ENCODE data around the gene WNT10A. TPM values are rescaled to one million over a fixed set of nuclear protein-coding genes. Genes with fewer than 3 reads are reported as not detected.
"Not testable (repeated sequence)": the region's sequence is repeated elsewhere in the genome, so short reads cannot be mapped to it uniquely, and the experiment has no call there.

WNT10A gene
- polyA plus RNA-seq, 1 of the 3 experiments (the other 2 are of a cell fraction), result 0.02 TPM

DNA sequence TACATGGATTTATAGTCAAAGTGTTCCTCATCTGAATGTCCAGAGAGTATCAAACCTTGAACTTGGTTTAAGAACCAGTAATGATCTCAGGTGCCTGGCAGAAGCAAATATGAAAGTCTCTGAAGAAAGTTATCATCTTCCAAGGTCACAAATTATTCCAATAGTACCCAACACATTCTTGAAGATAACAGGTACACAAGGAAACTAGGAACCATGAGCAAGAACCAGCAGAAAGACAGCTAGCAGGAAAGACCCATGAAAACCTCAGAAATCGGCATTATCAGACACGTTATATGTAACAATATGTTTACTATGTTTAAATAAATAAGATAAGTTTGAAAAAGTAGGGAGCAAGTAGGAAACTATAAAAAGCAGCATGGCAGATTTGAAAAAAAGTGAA lies 43.2 kb upstream of the WNT10A start:
- H3K9ac ChIP-seq, result no peak overlapping the region
- H3K9me2 ChIP-seq, result no peaks in the 10 kb centered on the region
- H3K4me1 ChIP-seq (ENCODE audit: control insufficient read depth in 1 of 2, insufficient read depth in 2 of 2, low read depth in 1 of 2, low read length in 1 of 2), result peaks cover 0 to 5% of the 10 kb centered on the region in 2 experiments; a peak in 2 of 4 replicates
- ChIA-PET POLR2A (no interaction called here), CTCF (interaction anchor here (1.2 to 2.7 kb wide), 3 partner anchors 8 to 16 kb away, joined by 3 to 14 read pairs (median 7); no protein-coding TSS in a partner anchor)
- no peaks in the 10 kb centered on the region for H3K9me3 ChIP-seq
- H3K4me2 ChIP-seq, result no peak overlapping the region
- no peak overlapping the region for H3K4me3 ChIP-seq (ENCODE audit: low read depth in 2 of 2, low read length in 1 of 2)
- no peaks in the 10 kb centered on the region for H3K79me2 ChIP-seq (ENCODE audit: insufficient read depth)
- WGBS (ENCODE audit: low lambda C conversion rate), result 63% methylated on average over 2 of the region's 2 CpGs
- DNase-seq, result no peak
- TF ChIP-seq NRF1 (IDR thresholded peaks at IDR 0.05; ENCODE audit: low read depth, low read length) (no peak), MAX (IDR thresholded peaks at IDR 0.05; ENCODE audit: low read depth) (no peak)
- H2AFZ ChIP-seq (ENCODE audit: low read depth), result no peak overlapping the region
- no peaks in the 10 kb centered on the region; the same call in 1 of the 2 replicates for H3K27me3 ChIP-seq (ENCODE audit: insufficient read depth)
- H3K36me3 ChIP-seq (replicated peaks in 1 of 2; ENCODE audit: control insufficient read depth in 1 of 2, insufficient read depth in 2 of 2, low read length in 1 of 2), result no peaks in the 10 kb centered on the region
- no peaks in the 10 kb centered on the region for H4K20me1 ChIP-seq (ENCODE audit: insufficient read depth)
- H3K27ac ChIP-seq (ENCODE audit: low read depth in 2 of 2, low read length in 1 of 2), result no peak overlapping the region
- no peaks in the 10 kb centered on the region for H3F3A ChIP-seq (replicated peaks; ENCODE audit: insufficient read depth)

GRCh38 chr2:218839430-218839829 lies 41.2 kb upstream of the WNT10A start:
- no peak for DNase-seq
- peaks cover 0 to 4% of the 10 kb centered on the region in 2 experiments; a peak in 2 of 4 replicates for H3K4me1 ChIP-seq (ENCODE audit: control insufficient read depth in 1 of 2, insufficient read depth in 2 of 2, low read depth in 1 of 2, low read length in 1 of 2)
- WGBS (ENCODE audit: low lambda C conversion rate), result 31% methylated on average over 4 of the region's 4 CpGs
- no peaks in the 10 kb centered on the region for H3K36me3 ChIP-seq (replicated peaks in 1 of 2; ENCODE audit: control insufficient read depth in 1 of 2, insufficient read depth in 2 of 2, low read length in 1 of 2)
- H3K4me3 ChIP-seq (ENCODE audit: low read depth in 2 of 2, low read length in 1 of 2), result no peak overlapping the region
- H3K9me3 ChIP-seq, result no peaks in the 10 kb centered on the region
- no peaks in the 10 kb centered on the region for H3K79me2 ChIP-seq (ENCODE audit: insufficient read depth)
- no peak overlapping the region for H2AFZ ChIP-seq (ENCODE audit: low read depth)
- POLR2A ChIA-PET, result no interaction called here
- no peaks in the 10 kb centered on the region; the same call in 1 of the 2 replicates for H3K27me3 ChIP-seq (ENCODE audit: insufficient read depth)
- H3K9me2 ChIP-seq, result no peaks in the 10 kb centered on the region
- H3F3A ChIP-seq (replicated peaks; ENCODE audit: insufficient read depth), result no peaks in the 10 kb centered on the region
- H4K20me1 ChIP-seq (ENCODE audit: insufficient read depth), result no peaks in the 10 kb centered on the region
- CTCF ChIA-PET, result interaction anchor here (2.6 to 2.7 kb wide), 2 partner anchors 8 to 10 kb away, joined by 7 to 14 read pairs; no protein-coding TSS in a partner anchor
- H3K4me2 ChIP-seq, result no peak overlapping the region
- no peak overlapping the region for H3K9ac ChIP-seq
- TF ChIP-seq USF1 (IDR thresholded peaks at IDR 0.05; ENCODE audit: borderline replicate concordance, low read depth) (no peak), TAF1 (IDR thresholded peaks at IDR 0.05; ENCODE audit: borderline replicate concordance, low read depth, low read length) (no peak), JUND (IDR thresholded peaks at IDR 0.05) (no peak), FOXM1 (IDR thresholded peaks at IDR 0.05; ENCODE audit: low read depth) (no peak), MXI1 (IDR thresholded peaks at IDR 0.05; ENCODE audit: low read depth, low read length) (no peak), FOSL2 (IDR thresholded peaks at IDR 0.05; ENCODE audit: borderline replicate concordance, low read depth) (no peak)
- H3K27ac ChIP-seq (ENCODE audit: low read depth in 2 of 2, low read length in 1 of 2), result no peak overlapping the region

GRCh38 chr2:218839888-218840287 lies 40.8 kb upstream of the WNT10A start:
- Histone ChIP-seq H3K4me3 (ENCODE audit: low read depth in 2 of 2, low read length in 1 of 2) (no peak overlapping the region), H3K79me2 (ENCODE audit: insufficient read depth) (no peaks in the 10 kb centered on the region), H3F3A (replicated peaks; ENCODE audit: insufficient read depth) (no peaks in the 10 kb centered on the region), H3K9me2 (no peaks in the 10 kb centered on the region), H3K4me1 (ENCODE audit: control insufficient read depth in 1 of 2, insufficient read depth in 2 of 2, low read depth in 1 of 2, low read length in 1 of 2) (no peaks in the 10 kb centered on the region; a peak in 1 of 4 replicates), H3K9ac (no peak overlapping the region), H3K4me2 (no peak overlapping the region), H2AFZ (ENCODE audit: low read depth) (no peak overlapping the region), H3K27me3 (ENCODE audit: insufficient read depth) (no peaks in the 10 kb centered on the region; the same call in 1 of the 2 replicates), H3K9me3 (no peaks in the 10 kb centered on the region), H3K36me3 (replicated peaks in 1 of 2; ENCODE audit: control insufficient read depth in 1 of 2, insufficient read depth in 2 of 2, low read length in 1 of 2) (no peaks in the 10 kb centered on the region), H3K27ac (ENCODE audit: low read depth in 2 of 2, low read length in 1 of 2) (no peak overlapping the region), H4K20me1 (ENCODE audit: insufficient read depth) (no peaks in the 10 kb centered on the region)
- CTCF ChIA-PET, result interaction anchor here (2.6 to 2.7 kb wide), 2 partner anchors 8 to 11 kb away, joined by 7 to 14 read pairs; no protein-coding TSS in a partner anchor
- WGBS (ENCODE audit: low lambda C conversion rate), result 17% methylated on average over 1 of the region's 1 CpG
- TF ChIP-seq NRF1 (IDR thresholded peaks at IDR 0.05; ENCODE audit: low read depth, low read length), result no peak
- no peak for TF ChIP-seq TCF12 (IDR thresholded peaks at IDR 0.05)
- no peak for TF ChIP-seq USF2 (IDR thresholded peaks at IDR 0.05; ENCODE audit: borderline replicate concordance, low read depth, low read length)
- TF ChIP-seq SMC3 (IDR thresholded peaks at IDR 0.05; ENCODE audit: low read depth, low read length), result no peak
- TF ChIP-seq POLR2AphosphoS5 (IDR thresholded peaks at IDR 0.05; ENCODE audit: low read depth, low read length), result no peak
- TF ChIP-seq EP300 (IDR thresholded peaks at IDR 0.05; ENCODE audit: borderline replicate concordance in 1 of 2, low read depth in 1 of 2, low read length in 1 of 2), result no peak
- no peak for TF ChIP-seq GABPA (IDR thresholded peaks at IDR 0.05; ENCODE audit: low read depth)
- DNase-seq, result no peak
- POLR2A ChIA-PET, result no interaction called here

- H3K9ac ChIP-seq; H3K79me2 ChIP-seq (ENCODE audit: insufficient read depth); H3K9me3 ChIP-seq; H3K36me3 ChIP-seq (replicated peaks in 1 of 2; ENCODE audit: control insufficient read depth in 1 of 2, insufficient read depth in 2 of 2, low read length in 1 of 2); H3K9me2 ChIP-seq; H2AFZ ChIP-seq (ENCODE audit: low read depth); POLR2A ChIA-PET; DNase-seq; H3K27ac ChIP-seq (ENCODE audit: low read depth in 2 of 2, low read length in 1 of 2); CTCF ChIA-PET; H3K4me3 ChIP-seq (ENCODE audit: low read depth in 2 of 2, low read length in 1 of 2); H4K20me1 ChIP-seq (ENCODE audit: insufficient read depth); H3K4me1 ChIP-seq (ENCODE audit: control insufficient read depth in 1 of 2, insufficient read depth in 2 of 2, low read depth in 1 of 2, low read length in 1 of 2); H3K27me3 ChIP-seq (ENCODE audit: insufficient read depth); H3F3A ChIP-seq (replicated peaks; ENCODE audit: insufficient read depth); H3K4me2 ChIP-seq: not testable (repeated sequence)
- 24% methylated on average over 5 of the region's 5 CpGs for WGBS (ENCODE audit: low lambda C conversion rate)
Observed at GRCh38 chr2:218844334-218844733, 36.3 kb upstream of the WNT10A start.

Measured in SK-N-SH (cell line).